Right kidney (tissue), 1 donor: Measurements from ENCODE around the gene PFKL.
A peak's percentile ranks its signal among the peaks of the same experiment; 100 is the strongest.
"Not testable (repeated sequence)": the region's sequence is repeated elsewhere in the genome, so short reads cannot be mapped to it uniquely, and the experiment has no call there.

ENCODE experiments used
- DNase-seq: peaks from one replicate; pipeline ENCODE4 v3.0.0-alpha.2; 2016

The PFKL gene

GRCh38 chr21:44327603-44327974 lies 27.7 kb downstream of the PFKL start:
- DNase-seq, result no peak

DNA sequence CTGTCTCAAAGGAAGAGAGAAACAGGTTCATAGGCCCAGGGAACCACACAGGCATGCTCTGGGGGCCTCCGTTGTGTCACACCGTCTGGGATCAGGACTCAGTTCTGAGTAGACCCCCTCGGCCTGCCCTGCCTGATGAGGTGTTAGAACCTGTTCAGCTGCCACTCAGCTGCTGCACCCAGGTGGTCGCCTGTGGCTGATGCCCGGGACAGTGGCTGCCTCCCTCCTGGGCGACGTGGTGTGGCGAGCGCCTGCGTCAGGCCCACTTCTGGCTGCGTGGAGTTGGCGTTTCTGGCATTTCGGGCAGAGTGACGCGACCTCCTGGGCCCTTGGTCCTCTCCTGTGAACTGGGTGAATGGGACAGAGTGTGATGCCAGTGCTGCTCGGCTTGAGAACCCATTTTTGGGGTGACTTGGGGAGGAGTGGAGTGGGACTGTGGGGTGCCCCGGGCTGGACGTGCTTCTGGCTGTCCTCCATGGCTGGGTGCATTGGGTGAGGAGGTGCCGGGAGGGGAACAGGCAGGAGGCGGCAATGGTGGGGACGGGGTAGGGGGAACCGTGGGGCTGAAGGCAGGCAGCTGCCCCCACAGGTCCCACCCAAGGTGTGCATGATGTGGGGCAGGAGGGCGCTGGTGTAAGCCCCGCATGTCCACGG lies 28.5 kb downstream of the PFKL start:
- DNase-seq, result no peak

DNA sequence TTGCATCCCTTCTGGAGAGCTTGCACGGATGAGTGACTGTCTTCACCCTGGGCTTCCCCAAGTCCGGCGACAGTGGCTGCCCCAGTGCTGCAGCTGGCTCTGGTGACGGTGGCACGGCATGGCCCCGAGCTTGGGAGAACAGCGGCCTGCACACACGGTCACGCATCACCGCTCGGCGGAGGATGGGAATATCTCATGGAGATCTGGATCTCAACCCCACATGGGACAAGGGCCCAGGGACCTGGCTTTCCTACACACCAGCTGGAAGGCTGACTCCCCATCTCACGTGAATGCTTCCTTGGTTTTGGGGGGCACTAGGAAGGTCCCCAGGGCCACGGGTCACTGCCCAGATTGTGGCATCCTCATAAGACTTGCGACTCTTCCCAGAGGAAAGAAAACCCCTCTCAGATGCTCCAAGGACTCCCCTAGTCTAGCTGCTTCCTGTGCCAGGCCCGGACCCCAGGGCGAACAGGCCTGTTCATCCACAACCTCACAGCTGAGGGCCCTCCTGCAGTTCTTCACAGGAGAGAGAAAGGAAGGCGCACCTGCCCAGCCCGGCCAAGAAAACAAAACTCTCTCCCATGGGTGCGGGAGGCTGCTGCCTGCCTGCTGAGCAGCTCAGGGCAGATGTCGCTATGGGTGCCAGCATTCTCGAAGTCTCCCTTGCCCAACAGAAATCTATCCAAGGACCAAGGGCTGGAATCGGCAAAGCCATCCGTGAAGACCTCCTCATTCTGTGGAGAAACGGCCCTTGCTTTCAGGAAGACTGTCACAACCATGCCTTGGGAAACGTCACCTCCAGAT lies 29.4 kb downstream of the PFKL start:
- DNase-seq, result no peak

- no peak for DNase-seq
Observed at GRCh38 chr21:44329971-44330681, 30.3 kb downstream of the PFKL start.

GRCh38 chr21:44330698-44331097 lies 30.8 kb downstream of the PFKL start:
- DNase-seq, result no peak

DNA sequence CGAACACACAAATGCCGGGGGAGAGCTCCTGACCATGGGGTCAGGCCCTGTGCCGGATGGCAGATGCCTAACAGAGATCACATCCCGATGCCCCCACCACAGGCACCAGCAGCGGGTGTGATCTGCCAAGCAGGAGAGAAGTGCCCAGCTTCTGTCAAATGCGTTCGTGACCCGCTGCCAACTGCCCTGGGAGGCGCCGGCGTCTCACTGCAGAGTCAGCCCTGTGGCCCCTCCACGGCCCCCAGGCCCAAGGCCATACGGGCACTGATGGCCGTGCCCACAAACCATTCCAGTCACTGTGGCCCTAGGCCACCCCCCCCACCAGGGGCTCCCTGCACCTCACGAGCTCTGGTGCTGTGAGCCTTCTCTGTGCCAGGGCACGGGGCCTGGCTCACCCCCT lies 31.4 kb downstream of the PFKL start:
- DNase-seq, result no peak

DNA sequence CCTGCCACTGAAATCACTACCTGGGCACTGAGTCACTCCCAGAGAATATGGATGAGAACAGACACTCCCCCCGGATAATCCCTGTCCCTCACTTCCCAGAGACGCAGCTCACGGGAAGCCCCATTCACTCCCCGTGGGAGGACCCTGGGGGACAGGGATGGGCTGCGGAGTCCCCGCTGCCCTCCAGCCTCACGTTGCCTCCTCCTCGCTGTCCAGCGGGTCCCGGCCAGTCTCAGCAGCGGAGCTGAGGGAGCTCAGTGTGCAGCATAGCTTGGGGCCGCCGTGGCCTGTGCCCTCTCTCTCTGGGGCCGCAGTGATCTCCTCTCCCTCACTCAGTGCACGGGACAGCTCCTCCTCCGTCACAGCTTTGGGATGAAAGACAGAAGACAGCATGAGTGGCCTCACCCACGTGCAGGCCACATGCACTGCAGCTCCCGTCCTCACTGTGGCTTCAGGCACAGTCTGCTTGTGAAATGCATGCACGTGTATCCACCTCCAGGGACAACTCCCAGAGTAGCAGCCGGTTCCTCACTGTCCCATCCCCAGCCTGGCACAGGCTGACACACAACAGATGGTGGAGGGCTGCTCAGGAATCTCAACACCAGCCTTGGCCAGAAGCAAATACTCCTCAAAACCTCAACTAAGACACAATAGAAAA lies 31.9 kb downstream of the PFKL start:
- no peak for DNase-seq

DNA sequence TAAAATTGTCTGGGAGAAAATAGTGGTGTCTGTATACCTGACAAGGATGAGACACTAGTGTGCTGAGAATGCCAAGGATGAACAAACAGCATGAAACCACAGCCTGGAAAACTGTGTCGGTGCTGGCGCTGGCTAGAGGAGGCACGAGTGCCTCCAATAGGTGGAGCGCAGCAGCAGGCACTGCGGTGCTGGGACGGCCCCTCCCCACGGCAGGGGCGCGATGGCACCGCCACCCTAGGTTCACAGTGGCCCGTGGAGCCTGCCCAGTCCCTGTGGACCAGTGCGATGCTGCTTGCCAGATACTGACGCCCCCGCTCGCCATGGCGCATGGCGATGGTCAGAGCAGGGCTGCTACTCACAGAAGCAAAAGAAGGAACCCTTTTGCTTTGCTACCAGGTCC lies 32.5 kb downstream of the PFKL start:
- DNase-seq, result no peak

DNA sequence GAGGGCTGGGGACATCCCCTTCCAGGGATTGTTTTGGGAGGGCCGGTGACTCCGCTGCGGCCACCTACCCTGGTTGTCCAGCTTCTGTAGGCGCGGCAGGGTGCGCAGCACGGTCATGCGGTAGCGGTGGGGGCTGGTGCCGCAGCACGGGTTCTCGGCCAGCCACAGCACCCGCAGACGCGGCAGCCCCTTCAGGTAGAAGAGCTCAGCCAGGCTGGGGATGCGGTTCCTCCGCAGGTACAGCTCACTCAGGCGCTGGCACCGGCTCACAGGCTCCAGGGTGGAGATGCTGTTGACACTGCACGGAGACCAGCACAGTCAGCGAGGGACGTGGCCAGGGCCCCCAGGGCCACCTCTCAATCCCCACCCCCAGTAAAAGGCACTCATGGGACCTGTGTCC lies 33.1 kb downstream of the PFKL start:
- no peak for DNase-seq

- no peak for DNase-seq
Observed at GRCh38 chr21:44333509-44334328, 33.9 kb downstream of the PFKL start.

DNA sequence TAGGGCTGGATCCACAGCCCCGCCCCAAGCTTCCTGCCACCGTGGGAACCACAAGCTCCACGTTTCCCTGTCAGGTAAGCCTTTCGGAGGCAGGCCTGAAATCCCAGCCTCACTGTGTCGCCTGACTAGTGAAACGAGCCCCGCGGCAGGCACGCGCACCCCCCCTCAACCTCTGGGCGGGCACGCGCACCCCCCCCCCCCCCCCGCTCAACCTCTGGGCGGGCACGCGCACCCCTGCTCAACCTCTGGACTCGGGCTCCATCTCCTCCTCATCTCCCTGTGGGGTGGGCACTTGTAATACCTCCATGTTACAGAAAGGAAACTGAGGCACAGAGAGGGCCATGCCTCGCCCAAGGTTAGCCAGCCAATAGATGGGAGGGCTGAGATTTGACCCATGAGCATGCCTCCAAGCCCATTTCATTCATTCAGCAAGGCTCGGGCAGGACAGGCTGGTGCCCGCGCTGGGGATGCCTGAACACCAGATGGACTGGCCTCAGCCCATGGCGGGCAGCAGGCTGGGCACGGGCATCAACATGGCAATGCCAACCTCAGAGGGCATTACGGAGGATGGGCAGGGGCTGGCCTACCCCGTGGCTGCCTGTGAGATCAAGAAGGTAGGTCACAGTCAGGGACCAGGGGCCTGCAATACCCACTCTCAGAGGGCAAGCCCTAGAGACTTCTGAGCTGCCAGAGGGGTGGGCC lies 34.6 kb downstream of the PFKL start:
- no peak for DNase-seq

DNA sequence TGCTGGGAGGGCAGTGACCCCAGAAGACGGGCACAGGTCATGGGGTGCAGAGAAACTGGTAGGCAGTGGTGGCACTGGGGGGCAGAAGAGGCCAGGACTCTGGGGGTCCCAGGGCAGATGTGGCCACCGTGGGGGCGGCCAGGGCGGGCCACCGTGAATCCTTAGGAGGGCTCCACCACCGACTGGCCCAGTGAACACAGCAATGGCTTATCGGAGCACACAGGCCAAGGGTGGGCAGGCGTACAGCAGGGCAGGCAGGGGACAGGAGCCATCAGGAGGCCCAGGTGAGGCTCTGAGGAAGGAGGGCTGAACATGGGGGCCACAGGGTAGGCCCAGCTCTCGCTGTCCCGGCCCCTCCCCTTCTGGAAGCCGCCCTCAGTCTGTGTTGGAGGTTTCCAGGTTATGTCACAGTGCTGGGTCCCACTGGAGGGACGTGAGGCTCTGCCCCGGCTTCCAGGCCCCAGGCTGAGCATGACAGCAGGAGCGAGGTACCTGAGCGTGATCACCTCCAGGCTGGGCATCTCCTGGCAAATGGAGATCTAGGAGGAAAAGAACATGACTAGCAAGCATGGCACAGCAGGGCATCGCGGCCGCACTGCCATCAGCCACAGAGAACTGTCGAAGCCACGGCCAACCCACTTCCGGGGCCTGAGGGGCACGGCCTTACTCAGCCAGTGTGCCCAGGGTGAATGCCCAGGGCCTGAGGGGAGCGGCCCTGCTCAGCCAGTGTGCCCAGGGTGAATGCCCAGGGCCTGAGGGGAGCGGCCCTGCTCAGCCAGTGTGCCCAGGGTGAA lies 35.6 kb downstream of the PFKL start:
- no peak for DNase-seq

DNA sequence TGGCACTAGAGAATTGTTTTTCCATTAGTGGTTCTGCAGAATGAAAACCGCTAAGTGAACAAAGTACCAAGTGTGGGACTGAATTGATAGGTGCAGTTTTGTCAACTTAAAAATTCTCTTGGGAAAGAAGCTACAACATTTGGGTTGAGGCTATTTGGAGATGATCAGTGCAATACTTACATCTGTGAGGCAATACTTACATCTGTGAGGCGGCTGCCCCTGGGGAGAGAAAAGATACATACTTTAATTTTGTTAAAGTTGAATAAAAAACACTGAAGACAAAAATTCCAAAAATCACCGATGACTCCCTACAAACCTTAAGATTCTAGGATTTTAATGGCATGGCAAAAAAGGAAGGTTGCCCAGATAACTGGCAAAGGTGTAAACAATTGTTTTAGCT lies 37.6 kb downstream of the PFKL start:
- no peak for DNase-seq

DNA sequence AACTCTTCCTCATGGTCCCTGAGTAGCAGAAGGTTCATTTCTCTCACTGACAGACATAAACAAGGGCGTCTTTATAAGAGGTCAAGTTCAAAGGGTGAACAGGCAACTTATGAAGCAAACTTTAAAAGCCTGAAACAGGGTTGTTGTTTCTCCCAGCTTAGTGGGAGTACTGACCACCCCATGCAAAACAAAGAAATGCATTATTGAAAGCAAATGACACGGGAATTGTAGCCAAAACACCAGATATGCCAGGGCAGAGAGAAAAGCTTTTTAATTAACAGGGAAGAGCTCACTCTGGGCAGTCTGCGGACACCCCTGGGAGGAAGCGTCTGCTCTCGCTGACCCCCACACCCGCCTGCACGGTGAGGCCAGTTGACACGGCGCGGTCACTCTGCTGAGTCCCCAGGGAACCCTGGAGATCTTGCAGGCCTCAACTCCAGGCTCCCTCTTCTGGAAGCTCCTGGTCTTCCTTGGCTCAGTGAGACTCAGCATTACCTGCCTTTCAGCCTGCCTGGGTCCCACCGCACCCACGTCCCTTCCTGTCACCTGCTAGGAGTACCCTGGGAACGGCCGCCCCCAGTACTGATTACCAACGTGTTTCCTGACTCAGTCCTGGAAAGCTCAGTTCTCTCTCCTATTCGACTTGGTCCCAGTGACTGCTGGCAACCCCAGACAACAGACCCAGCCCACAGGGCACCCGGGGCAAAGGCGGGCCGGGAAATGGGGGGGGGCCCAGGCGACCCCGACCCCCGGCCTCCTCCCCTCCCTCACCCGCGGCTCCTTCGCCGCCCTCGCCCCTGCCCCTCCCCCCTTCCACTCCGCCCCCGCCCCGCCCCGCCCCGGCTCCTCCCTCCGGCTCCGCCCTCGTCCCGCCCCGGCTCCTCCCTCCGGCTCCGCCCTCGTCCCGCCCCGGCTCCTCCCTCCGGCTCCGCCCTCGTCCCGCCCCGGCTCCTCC lies 38.4 kb downstream of the PFKL start:
- DNase-seq, result peak; percentile 73

DNA sequence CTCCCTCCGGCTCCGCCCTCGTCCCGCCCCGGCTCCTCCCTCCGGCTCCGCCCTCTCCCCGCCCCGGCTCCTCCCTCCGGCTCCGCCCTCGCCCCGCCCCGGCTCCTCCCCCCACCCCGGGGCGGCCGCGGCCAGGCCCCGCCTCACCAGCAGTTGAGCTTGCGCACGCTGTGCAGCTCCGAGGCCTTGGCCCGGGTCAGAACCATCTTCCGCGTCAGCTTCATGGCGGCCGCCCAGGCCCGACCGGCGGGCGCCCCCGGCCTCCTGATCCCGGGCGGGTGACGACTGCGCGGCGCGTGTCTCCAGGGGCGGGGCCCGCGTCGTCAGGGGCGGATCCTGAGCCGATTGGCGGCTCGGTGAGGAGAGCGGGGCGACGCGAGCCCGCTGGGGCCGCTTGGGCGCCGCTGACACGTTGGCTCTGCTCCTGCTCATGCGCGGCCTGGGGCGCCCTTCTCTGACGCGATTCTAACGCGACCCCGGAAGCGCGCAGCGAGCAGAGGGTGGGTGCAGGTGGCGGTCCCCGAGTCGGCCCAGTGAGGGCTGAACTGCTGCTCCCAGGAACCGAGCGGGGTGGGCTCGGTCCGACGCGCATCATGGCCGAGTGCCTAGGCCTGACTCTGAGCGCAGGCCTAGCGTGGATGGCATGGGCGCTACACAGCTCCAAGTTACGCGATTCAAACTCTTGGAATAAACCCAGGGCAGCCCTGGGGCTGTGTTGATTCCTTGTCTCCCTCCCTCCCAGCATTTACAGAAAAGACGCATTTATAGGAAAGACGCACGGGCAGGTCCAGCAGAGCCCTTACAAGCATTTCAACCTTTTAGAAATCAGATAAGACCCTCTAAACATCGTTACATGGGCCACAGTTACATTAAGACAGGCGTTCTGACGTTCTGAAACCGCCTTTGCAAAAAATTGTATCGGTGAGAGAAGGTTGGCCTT lies 39.4 kb downstream of the PFKL start, which contains the start of gene CFAP410:
Gene CFAP410, minus strand, starts transcription at position 420 of the 940 bp plus-strand sequence. Its CDS starts 196 bp downstream, at position 224.
- DNase-seq, result peak; percentile 99

- not testable (repeated sequence) for DNase-seq
Observed at GRCh38 chr21:44341726-44342458, 42.0 kb downstream of the PFKL start.

- not testable (repeated sequence) for DNase-seq
Observed at GRCh38 chr21:44342981-44343380, 43.1 kb downstream of the PFKL start.
